A549 treated with GW870086 at 1 μM for 4 hours (cell line): ENCODE data around the gene OR2AG2. TPM values are rescaled to one million over a fixed set of nuclear protein-coding genes. Genes with fewer than 3 reads are reported as not detected.

Source experiments
- total RNA-seq: library from RNA; stranded (reverse); fragments of 200-300 nt; extraction: Qiagen RNA extraction; gene quantifications from 5 replicates; pipeline ENCODE4 v1.2.3, GENCODE V29; 2022; ENCODE audit warnings: low read depth

The OR2AG2 gene, protein sequence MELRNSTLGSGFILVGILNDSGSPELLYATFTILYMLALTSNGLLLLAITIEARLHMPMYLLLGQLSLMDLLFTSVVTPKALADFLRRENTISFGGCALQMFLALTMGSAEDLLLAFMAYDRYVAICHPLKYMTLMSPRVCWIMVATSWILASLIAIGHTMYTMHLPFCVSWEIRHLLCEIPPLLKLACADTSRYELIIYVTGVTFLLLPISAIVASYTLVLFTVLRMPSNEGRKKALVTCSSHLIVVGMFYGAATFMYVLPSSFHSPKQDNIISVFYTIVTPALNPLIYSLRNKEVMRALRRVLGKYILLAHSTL
- 0.03 TPM in 2 of 5 replicates, not detected in the others for total RNA-seq

DNA sequence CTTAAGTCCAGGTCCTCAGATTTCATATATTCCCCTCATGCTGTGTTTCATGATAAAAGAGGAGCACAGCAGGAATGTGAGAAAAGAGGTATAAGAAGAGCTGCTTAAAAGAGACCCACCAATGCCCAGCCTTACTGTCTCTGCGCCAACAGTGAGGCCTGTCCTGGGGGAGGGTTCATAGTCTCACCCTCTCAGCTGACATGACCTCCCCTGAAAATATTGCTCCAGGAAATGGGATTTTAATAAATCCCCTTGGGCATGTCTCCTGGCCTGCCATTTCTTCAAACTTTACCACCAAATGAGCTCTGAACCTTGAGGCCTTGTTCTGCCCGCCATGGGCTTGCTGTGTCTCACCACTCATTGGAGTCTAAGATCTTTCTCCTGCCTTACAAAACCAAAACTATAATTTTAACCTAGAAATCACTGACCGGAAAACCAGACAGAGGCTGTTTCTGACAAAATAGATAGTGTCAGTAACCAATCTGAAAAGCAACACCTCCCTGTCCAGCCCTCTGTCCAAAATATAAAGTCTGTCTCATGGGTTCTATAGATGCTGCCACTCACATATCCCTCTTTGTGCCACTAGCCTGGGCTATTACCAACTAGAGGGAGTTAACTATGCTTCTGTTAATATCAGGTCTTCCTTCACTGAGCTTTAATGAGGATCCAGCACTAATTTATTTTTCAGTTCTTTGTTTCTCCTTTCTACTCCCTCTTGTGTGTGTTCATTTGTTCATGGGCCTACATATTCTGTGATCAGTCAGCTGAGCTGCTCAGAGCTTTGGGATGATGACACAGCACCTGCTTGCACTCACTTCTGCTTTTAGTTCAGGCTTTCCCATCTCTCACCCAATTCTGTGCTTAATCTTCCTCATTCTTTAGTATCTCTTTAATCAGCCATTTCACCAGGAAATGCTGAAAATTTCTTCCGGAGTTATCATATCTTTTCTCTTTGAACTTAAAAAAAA lies at the start of gene OR2AG2:
TSS of gene OR2AG2 (minus strand) at position 51 of the 968 bp plus-strand sequence. CDS start 3,019 bp downstream, outside the sequence.

DNA sequence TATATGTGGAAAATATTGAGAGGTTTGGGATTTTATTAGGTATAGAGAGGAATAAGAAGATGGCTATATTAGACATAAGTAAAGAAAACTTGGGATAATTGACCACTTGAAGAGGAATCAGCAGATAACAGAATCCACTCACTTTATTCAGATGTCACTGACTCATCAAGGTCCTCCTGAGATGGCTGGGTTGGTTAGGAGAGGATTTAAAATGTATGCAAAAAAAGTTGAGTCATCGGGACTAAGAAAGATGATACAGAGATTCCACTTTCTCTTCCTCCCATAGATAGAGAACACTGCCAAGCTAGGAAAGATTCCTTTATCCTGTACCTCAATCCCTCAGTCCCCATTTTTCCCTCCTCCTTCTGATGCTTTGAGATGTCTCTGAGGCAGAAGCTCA lies 27.6 kb upstream of the OR2AG2 start, which contains the start of gene OR6A2:
TSS of gene OR6A2 (minus strand) at position 288 of the 400 bp plus-strand sequence. CDS start 3,981 bp downstream, outside the sequence.

DNA sequence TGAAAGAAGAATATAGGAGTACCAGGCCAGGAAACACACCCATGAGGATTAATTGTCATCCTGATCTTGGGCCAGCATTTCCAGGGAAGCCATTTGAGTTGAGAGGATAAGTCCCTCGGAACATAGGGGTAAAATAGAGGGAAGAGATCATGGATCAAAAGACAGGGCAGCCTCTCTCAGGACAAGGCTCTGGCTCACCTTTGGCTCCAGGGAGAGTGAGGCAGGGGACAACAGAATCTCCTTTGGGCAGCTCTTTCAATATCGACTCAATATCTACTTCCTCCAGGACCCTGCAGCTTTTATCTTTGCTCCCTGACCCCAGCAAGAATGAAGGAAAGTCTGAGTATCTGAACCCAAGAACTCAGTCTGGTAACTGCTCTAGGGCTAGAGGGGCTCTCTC lies 10.9 kb upstream of the OR2AG2 start, which contains the start of gene OR2AG1:
TSS of gene OR2AG1 (plus strand) at position 301 of the 400 bp plus-strand sequence. CDS start 2,018 bp downstream, outside the sequence.

Other genes starting within 250 kb of the OR2AG2 start
- 25.1 to 32.0 TPM (median 29.4 TPM) in 5 replicates for gene RRP8, start 168.4 kb downstream of the OR2AG2 start, total RNA-seq
- gene ILK, start 168.2 kb downstream of the OR2AG2 start, total RNA-seq: 102 to 117 TPM (median 112 TPM) in 5 replicates
- gene TAF10, start 159.8 kb downstream of the OR2AG2 start, total RNA-seq: 155 to 277 TPM (median 228 TPM) in 5 replicates
- 40.6 to 49.2 TPM (median 44.8 TPM) in 5 replicates for gene TPP1, start 152.6 kb downstream of the OR2AG2 start, total RNA-seq
- 0.03 to 0.14 TPM (median 0.08 TPM) in 5 replicates for gene DCHS1, start 116.2 kb downstream of the OR2AG2 start, total RNA-seq
- 93.1 to 110 TPM (median 101 TPM) in 5 replicates for gene MRPL17, start 88.6 kb downstream of the OR2AG2 start, total RNA-seq
- gene OR2AG1, start 11.0 kb upstream of the OR2AG2 start, total RNA-seq: not detected in 5 replicates
- gene OR6A2, start 27.7 kb upstream of the OR2AG2 start, total RNA-seq: not detected in 5 replicates
- not detected in 5 replicates for gene OR10A5, start 73.7 kb upstream of the OR2AG2 start, total RNA-seq
- gene OR10A2, start 91.1 kb upstream of the OR2AG2 start, total RNA-seq: not detected in 5 replicates
- not detected in 5 replicates for gene OR10A4, start 104.6 kb upstream of the OR2AG2 start, total RNA-seq
- not detected in 5 replicates for gene OR2D2, start 120.5 kb upstream of the OR2AG2 start, total RNA-seq
- gene OR2D3, start 149.0 kb upstream of the OR2AG2 start, total RNA-seq: not detected in 5 replicates
- gene ZNF215, start 154.4 kb upstream of the OR2AG2 start, total RNA-seq: 0.88 to 1.2 TPM (median 1.1 TPM) in 5 replicates
- 0.45 to 1.2 TPM (median 0.87 TPM) in 5 replicates for gene ZNF214, start 248.4 kb upstream of the OR2AG2 start, total RNA-seq
- not detected in 5 replicates for gene NLRP14, start 248.5 kb upstream of the OR2AG2 start, total RNA-seq